Glutamatergic neuron (in vitro differentiated cells): ENCODE measurements around the gene SDCCAG8. TPM values are rescaled to one million over a fixed set of nuclear protein-coding genes. Genes with fewer than 3 reads are reported as not detected.

ENCODE experiments used
- DNase-seq: peaks from one replicate; pipeline ENCODE4 v3.0.0; 2022
- H3K27ac Mint-ChIP-seq: one replicate; pipeline ENCODE4 v1.8.0; 2020; ENCODE audit warnings: mild to moderate bottlenecking, mixed read lengths, inconsistent platforms; ENCODE audit not compliant: unreplicated experiment
- H3K27me3 Mint-ChIP-seq: one replicate; pipeline ENCODE4 v1.8.0; 2020; ENCODE audit warnings: mild to moderate bottlenecking, moderate library complexity, mixed read lengths, inconsistent platforms; ENCODE audit not compliant: unreplicated experiment
- H3K36me3 Mint-ChIP-seq: one replicate; pipeline ENCODE4 v1.8.0; 2020; ENCODE audit warnings: mild to moderate bottlenecking, mixed read lengths, inconsistent platforms; ENCODE audit not compliant: unreplicated experiment
- H3K4me1 Mint-ChIP-seq: one replicate; pipeline ENCODE4 v1.8.0; 2020; ENCODE audit warnings: mild to moderate bottlenecking, low read depth, mixed read lengths, inconsistent platforms; ENCODE audit not compliant: unreplicated experiment
- H3K4me3 Mint-ChIP-seq: one replicate; pipeline ENCODE4 v1.8.0; 2020; ENCODE audit warnings: mild to moderate bottlenecking, mixed read lengths, inconsistent platforms; ENCODE audit not compliant: unreplicated experiment
- H3K9me3 Mint-ChIP-seq: one replicate; pipeline ENCODE4 v1.8.0; 2020; ENCODE audit warnings: mild to moderate bottlenecking, moderate library complexity, mixed read lengths, inconsistent platforms; ENCODE audit not compliant: unreplicated experiment
- total RNA-seq: library from RNA; stranded (reverse); fragmentation: NEBNext Ultra II Directional; extraction: Animal tissue kit (Norgen Biotek cat#: 25700); gene quantifications from one replicate; pipeline ENCODE4 v1.2.1, GENCODE V29; 2021; ENCODE audit not compliant: unreplicated experiment
- TF ChIP-seq, protein P1 (sequence below): fragments of 200-600 bp; sonication (generic); IDR thresholded peaks from one replicate; pipeline ENCODE4 v1.5.0; 2021; ENCODE audit not compliant: partially characterized antibody, unreplicated experiment

SDCCAG8 gene
- total RNA-seq, 1 donor from 2014 or later = 52.8 TPM

DNA sequence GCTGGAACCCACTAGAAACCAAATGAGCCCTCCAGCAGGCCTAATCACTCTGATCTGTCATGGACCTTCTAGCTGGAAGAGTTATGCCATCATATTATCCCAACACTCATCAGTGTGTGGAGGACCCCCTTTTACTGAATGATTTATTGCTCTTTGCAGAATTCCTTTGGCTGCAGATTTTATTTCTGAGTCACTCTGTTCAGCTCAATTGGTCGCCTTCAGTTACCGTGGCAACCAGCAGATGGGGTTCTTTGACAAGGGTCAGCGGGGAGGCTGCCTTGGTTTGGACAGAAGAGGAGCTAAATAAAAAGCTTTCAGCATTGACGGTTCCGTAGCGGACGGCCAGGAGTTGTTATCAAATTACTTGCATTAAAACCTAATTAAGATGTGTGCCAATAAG is 220.1 kb downstream of the SDCCAG8 start:
- peak overlapping the region; percentile 75 for H3K4me3 Mint-ChIP-seq
- H3K4me1 Mint-ChIP-seq = peaks cover 65% of the 10 kb centered on the region
- H3K9me3 Mint-ChIP-seq = peaks cover 10% of the 10 kb centered on the region
- peak overlapping the region; percentile 95 for H3K27ac Mint-ChIP-seq
- H3K27me3 Mint-ChIP-seq = peaks cover 4% of the 10 kb centered on the region
- no peaks in the 10 kb centered on the region for H3K36me3 Mint-ChIP-seq
- DNase-seq = peak; percentile 76
- TF ChIP-seq, protein P1, sequence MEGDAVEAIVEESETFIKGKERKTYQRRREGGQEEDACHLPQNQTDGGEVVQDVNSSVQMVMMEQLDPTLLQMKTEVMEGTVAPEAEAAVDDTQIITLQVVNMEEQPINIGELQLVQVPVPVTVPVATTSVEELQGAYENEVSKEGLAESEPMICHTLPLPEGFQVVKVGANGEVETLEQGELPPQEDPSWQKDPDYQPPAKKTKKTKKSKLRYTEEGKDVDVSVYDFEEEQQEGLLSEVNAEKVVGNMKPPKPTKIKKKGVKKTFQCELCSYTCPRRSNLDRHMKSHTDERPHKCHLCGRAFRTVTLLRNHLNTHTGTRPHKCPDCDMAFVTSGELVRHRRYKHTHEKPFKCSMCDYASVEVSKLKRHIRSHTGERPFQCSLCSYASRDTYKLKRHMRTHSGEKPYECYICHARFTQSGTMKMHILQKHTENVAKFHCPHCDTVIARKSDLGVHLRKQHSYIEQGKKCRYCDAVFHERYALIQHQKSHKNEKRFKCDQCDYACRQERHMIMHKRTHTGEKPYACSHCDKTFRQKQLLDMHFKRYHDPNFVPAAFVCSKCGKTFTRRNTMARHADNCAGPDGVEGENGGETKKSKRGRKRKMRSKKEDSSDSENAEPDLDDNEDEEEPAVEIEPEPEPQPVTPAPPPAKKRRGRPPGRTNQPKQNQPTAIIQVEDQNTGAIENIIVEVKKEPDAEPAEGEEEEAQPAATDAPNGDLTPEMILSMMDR = peak; percentile 16

DNA sequence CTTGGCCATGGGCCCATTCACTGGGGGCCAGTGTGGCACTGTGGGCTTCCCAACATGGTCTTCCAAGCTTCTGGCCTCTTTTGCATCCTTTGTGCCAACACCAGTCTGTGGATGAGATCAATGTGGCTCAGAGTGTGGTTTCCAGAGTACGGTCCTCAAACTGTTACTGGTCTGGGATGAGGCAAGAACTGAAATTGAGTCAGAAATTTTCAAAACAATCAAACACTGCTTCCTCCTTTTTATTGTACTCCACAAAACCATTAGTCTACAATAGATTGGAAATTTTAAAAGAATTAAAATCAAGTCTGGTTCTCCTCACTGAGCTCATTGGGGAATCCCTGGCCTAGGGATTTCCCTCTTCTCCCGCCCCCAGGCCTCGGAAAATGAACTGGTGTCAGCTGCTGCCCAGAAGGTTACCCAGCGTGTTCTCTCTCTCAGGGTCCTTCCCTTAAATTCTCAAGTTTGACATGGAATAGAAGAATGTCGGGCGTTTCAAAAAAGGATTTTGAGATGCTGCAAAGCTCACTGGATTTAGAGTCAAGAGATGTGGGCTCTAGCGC is 222.0 kb downstream of the SDCCAG8 start:
- no peak overlapping the region for H3K4me3 Mint-ChIP-seq
- peak overlapping the region; percentile 81 for H3K27ac Mint-ChIP-seq
- DNase-seq = no peak
- H3K4me1 Mint-ChIP-seq = peaks cover 61% of the 10 kb centered on the region
- TF ChIP-seq, protein P1 = no peak
- peaks cover 7% of the 10 kb centered on the region for H3K9me3 Mint-ChIP-seq
- no peaks in the 10 kb centered on the region for H3K36me3 Mint-ChIP-seq
- H3K27me3 Mint-ChIP-seq = no peaks in the 10 kb centered on the region

DNA sequence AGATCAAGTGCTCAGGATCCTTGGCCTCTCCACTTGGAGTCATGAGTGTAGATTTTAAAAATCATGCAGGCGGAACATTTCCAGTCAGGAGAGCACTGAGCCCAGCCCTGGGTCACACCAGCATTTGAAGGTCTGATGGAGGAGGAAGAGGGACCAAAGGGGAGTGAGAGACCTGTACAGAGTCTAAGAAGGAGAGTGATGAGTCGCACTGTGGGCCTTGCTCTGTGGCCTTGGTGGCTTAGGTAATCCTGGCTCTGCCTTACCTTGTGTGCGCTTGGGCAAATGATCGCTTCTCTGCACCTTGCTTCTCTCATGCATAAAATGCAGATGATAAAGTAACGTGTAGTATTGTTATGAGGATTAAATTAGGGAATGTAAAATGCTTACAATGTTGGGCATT is 225.3 kb downstream of the SDCCAG8 start:
- peaks cover 9% of the 10 kb centered on the region for H3K27me3 Mint-ChIP-seq
- H3K36me3 Mint-ChIP-seq = no peaks in the 10 kb centered on the region
- H3K4me3 Mint-ChIP-seq = no peak overlapping the region
- H3K27ac Mint-ChIP-seq = peak overlapping the region; percentile 94
- TF ChIP-seq, protein P1 = no peak
- no peak for DNase-seq
- H3K4me1 Mint-ChIP-seq = peaks cover 46% of the 10 kb centered on the region
- peaks cover 10% of the 10 kb centered on the region for H3K9me3 Mint-ChIP-seq

DNA sequence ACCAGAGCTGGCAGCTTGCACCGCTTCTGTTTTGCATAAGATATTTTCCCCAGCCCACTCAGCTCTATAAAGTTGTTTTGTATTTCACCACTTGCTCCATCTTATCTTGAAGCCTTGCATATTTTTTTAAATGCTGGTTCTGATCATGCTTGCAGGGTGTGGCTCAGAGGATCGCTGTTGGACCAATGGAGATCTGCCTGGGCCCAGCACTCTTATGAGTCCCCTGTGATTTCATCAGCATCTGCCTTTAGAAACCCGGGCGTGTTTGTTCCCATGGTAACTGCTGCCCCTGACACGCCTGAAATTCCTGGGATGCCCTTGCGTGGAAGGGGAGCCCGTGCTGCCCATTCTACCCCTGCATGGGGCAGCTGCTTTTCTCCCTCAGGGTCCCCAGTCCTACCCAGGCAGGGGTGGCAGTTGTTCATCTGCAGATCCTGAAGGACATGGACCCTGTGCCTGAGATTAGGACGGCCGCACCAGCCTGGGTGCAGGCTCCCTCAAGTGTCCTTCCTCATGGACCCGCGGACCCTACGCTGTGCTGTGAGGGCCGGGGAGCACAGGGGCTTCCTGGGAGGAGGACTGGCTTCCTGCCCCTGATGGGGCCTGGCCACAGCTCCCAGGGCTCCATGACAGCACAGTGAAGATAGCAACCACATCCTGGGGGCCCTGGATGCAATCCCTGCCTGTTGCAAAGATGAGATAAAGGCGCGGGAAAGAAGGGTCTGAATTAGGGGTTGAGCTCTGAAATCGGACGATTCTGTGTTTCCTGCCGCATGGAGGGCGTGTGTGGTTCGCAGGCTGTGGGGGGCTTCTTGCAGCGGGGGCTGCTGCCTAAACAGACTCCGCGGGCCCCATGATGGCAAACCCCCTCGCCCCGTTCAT is 226.5 kb downstream of the SDCCAG8 start:
- Mint-ChIP-seq H3K9me3 (peaks cover 10% of the 10 kb centered on the region), H3K27ac (peak overlapping the region; percentile 94)

More for the DNA sequence above, 226.5 kb downstream of the SDCCAG8 start:
- Mint-ChIP-seq H3K4me3 (peak overlapping the region; percentile 71), H3K4me1 (peaks cover 33% of the 10 kb centered on the region), H3K36me3 (no peaks in the 10 kb centered on the region), H3K27me3 (peaks cover 9% of the 10 kb centered on the region)
- peak; percentile 57 for DNase-seq
- TF ChIP-seq, protein P1 = no peak
